ENCODE data around the gene DHRSX. TPM values are rescaled to one million over a fixed set of nuclear protein-coding genes. Genes with fewer than 3 reads are reported as not detected.

The DHRSX gene
- total RNA-seq, 4 donors from 2014 or later, result 19.9 to 36.5 (median 24.2) TPM

- TF ChIP-seq POLR2A (IDR thresholded peaks at IDR 0.05) (no peak), CTCF (IDR thresholded peaks at IDR 0.05) (no peak)
- H3K4me1 ChIP-seq, result no peaks in the 10 kb centered on the region
- no peak for DNase-seq
- no peaks in the 10 kb centered on the region for H3K9me3 ChIP-seq
- no peaks in the 10 kb centered on the region for H3K36me3 ChIP-seq
- no peak overlapping the region for H3K27ac ChIP-seq
- H3K4me3 ChIP-seq (replicated peaks in 1 of 3), result no peak overlapping the region
- 89 to 97% methylated on average over 9 of the region's 9 CpGs for WGBS, 2 donors
- H3K27me3 ChIP-seq, result no peaks in the 10 kb centered on the region
- intact Hi-C loops (cut with DNase I), result no loop called here
Observed at GRCh38 chrX:2401201-2401589, 99.6 kb downstream of the DHRSX start.

- no peak for DNase-seq
- intact Hi-C loops (cut with DNase I), result no loop called here
- Histone ChIP-seq H3K4me3 (replicated peaks in 1 of 3) (no peak overlapping the region), H3K36me3 (no peaks in the 10 kb centered on the region), H3K27me3 (no peaks in the 10 kb centered on the region), H3K9me3 (no peaks in the 10 kb centered on the region), H3K27ac (no peak overlapping the region), H3K4me1 (no peaks in the 10 kb centered on the region)
- 93% methylated on average over 14 of the region's 14 CpGs for WGBS, 2 donors
- no peak for TF ChIP-seq CTCF (IDR thresholded peaks at IDR 0.05)
- TF ChIP-seq POLR2A (IDR thresholded peaks at IDR 0.05), result no peak
Observed at GRCh38 chrX:2398064-2398656, 102.6 kb downstream of the DHRSX start.

GRCh38 chrX:2397229-2398063 is 103.3 kb downstream of the DHRSX start:
- whole genome bisulfite sequencing, 2 donors, result 75 to 82% methylated on average over 26 of the region's 26 CpGs
- no peak for DNase-seq
- no peaks in the 10 kb centered on the region for H3K36me3 ChIP-seq
- intact Hi-C loops (cut with DNase I), result no loop called here
- no peaks in the 10 kb centered on the region for H3K9me3 ChIP-seq
- H3K4me1 ChIP-seq, result no peaks in the 10 kb centered on the region
- H3K4me3 ChIP-seq (replicated peaks in 1 of 3), result no peak overlapping the region
- H3K27ac ChIP-seq, result no peak overlapping the region
- TF ChIP-seq POLR2A (IDR thresholded peaks at IDR 0.05) (no peak), CTCF (IDR thresholded peaks at IDR 0.05) (no peak)
- H3K27me3 ChIP-seq, result no peaks in the 10 kb centered on the region

- Histone ChIP-seq H3K27me3 (no peaks in the 10 kb centered on the region), H3K36me3 (no peaks in the 10 kb centered on the region), H3K4me1 (no peaks in the 10 kb centered on the region), H3K4me3 (replicated peaks in 1 of 3) (no peak overlapping the region), H3K27ac (no peak overlapping the region), H3K9me3 (no peaks in the 10 kb centered on the region)
- WGBS, 2 donors, result 86% methylated on average over 17 to 19 of the region's 19 CpGs
- intact Hi-C loops (cut with DNase I), result no loop called here
- no peak for DNase-seq
- TF ChIP-seq CTCF (IDR thresholded peaks at IDR 0.05) (no peak), POLR2A (IDR thresholded peaks at IDR 0.05) (no peak)
Observed at GRCh38 chrX:2395261-2395992, 105.3 kb downstream of the DHRSX start.

Measured in thyroid gland (tissue), 4 donors.